ENCODE measurements around the gene AKAP6.
A peak's percentile ranks its signal among the peaks of the same experiment; 100 is the strongest.
"Not testable (repeated sequence)": the region's sequence is repeated elsewhere in the genome, so short reads cannot be mapped to it uniquely, and the experiment has no call there.

AKAP6 gene

DNA sequence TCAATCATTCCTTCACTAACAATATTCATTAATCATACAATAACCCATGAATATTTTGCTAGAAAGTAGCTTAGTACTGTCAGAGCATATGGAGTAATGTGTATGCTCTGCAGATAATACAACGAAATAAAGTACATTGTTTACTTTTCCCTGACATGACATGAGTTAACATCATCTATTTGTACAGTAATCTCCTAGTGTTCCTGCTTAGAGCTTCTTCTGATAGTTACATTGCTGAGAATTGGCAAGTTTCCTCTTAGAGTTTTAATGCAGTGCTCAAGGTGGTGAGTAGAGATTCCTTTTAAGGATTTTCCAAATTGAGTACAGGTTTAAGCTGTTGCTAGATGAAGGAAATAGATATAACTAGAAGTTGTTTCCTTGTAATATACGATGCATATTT lies 445.1 kb downstream of the AKAP6 start:
- DNase-seq, result no peak

DNA sequence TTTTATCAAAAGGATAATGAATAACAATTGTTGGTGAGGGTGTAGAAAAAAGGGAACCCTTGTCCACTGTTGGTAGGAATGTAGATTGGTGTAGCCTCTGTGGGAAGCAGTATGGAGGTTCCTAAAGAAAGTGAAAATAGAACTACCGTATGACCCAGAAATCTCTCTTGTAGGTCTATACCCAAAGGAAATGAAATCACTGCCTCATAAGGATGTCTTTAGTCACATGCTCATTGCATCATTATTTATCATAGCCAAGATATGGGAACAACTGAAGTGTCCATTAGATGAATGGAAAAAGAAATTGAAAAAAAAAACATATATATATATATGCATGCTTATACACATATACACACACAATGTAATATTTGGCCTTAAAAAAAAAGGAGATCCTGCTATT lies 450.7 kb downstream of the AKAP6 start:
- DNase-seq, result no peak

DNA sequence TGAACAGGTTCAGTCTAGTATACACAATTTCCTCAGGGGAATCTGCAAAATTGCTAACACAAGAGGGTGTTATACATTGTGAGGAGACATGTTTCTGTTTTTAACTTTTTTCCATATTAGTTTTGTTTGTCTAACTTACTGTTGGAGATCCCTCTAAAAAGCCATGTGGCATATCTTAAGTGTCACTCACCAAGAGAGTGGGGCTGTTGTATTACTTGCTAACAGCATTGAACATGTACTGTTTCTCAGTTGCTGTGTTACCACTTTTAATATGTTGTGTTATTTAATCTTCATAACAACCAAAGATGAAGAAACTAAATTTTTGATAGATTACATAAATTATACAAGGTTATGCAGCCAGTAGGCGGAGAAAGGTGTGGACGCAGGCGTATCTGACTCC lies 455.3 kb downstream of the AKAP6 start:
- DNase-seq, result no peak

DNA sequence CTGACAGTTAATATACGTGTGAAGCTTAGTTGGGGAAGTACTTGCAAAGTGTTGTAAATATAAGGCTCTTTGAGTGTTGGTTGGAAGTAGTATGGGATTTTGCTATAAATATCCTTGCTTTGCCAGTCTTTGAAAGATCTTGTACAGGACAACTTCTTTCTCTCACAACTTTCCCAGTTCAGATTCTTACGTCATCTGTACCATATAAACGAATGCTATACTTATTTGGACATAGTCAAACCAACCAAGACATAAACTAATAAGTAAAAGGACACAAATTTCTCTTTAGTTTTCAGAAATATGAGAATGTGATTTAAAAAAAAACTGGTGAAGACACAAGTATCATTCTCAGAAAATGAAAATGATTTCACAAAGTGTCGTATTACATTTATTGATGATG lies 456.5 kb downstream of the AKAP6 start:
- no peak for DNase-seq

DNA sequence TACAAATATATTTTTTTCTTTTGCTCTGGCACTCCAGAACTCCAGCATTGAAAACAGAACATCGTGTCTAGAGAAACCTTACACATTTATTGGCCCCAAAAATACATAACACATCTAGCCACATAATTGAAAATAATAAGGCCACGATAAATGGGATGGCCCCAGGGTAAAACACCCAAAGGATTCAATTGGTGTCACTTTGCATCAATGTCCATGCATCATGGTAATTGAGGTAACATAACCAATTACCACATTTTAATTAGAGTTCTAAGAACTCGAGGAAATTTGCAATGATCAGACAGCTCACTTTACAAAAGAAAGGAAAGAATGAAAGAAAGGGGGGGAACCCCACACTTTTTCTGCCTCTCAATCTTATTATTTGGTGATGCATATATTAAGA lies 457.8 kb downstream of the AKAP6 start:
- no peak for DNase-seq

DNA sequence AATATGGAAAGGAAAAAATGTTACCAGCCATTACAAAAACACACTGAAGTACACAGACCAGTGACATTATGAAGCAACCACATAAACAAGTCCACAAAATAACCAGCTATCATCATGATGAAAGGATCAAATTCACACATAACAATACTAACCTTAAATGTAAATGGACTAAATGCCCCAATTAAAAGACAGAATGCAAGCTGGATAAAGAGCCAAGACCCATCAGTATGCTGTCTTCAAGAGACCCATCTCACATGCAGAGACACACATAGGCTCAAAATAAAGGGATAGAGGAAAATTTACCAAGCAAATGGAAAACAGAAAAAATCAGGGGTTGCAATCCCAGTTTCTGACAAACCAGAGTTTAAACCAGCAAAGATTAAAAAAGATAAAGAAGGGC lies 463.9 kb downstream of the AKAP6 start:
- DNase-seq, result not testable (repeated sequence)

DNA sequence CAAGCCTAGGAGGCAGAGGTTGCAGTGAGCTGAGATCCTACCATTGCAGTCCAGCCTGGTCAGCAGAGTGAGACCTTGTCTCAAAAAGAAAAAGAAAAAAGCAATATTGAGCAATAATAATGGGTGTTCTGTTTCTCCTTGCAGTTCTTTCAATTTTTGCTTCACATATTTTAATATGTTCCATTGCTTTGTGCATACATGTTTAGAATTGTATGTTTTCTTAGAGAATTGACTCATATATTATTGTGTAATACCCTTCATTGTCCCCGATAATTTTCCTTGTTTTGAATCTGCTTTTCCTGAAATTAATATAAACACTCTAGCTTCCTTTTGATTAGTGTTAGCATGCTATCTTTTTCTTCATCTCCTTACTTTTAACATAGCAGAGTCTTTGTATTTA lies 471.2 kb downstream of the AKAP6 start:
- DNase-seq, result no peak

DNA sequence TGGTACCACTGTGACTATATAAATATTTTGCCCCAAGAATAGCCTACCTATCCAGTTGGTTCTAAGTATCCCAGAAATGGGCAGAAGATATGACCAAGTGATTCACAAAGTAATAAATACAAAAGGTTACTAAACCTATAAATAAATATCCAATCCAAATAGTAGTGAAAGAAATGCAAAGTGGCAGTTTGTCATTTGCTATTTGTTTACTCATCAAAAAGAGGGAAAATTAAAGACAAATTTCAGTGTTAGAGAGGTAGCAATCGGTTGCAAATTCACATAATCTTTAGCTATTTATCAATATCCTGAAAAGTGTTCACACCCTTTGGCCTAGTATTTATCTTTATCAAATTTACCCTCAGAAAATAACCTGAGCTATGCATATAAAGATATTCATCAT lies 473.2 kb downstream of the AKAP6 start:
- no peak for DNase-seq

DNA sequence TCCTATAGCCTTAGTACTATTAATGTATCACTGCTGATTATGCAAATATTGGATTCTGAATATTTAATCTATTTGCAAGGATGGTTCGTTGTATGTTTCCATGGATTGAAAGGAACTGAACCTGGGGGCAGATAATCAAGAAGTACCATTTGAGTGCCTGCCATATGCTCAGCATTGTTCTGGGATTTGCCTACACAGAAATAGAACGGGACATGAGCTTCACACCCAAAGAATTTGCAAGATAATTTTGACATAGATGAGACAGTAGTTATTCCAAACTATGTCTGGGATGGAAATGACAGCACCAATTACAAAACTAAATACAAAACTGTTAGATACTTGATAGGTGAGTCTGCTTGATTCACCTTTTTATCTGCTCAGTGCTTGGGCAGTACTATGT lies 476.9 kb downstream of the AKAP6 start:
- no peak for DNase-seq

DNA sequence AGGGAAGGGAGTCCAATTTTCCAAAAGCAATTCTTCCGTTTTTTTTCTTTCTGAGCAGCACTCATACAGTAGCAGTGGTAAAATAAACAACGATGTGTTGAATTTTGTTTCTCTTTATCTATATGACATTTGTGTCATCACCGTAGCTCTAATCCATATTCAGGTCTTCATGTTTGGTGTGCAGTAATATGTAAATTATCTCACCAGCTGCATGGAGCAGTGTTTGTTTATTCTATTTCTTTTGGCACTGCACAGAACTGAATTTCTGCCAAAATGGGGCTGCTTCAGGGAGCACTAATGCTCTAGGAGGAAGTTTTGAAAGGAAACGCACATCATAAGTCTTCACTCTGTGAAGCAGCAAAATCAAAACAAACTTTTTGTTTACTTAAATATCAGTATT lies 479.5 kb downstream of the AKAP6 start:
- DNase-seq, result no peak

DNA sequence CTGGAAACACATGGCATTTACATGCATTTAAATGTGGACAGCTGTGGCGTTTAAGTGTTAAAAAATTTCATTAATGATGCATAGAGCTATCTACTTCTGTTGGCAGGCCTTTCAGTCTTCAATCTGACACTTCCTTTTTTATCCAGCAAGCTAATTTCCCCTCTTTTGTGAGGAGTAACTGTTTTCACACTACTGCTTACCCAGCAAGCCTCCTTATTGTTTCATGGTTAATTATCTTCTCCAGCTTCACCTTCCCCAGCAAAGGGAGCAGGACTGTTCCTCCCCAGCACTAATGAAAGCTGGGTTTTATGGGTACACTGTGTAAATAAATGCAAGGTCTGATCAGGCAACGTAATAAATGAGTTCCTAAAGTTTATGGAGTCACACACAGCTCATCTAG lies 480.2 kb downstream of the AKAP6 start:
- no peak for DNase-seq

DNA sequence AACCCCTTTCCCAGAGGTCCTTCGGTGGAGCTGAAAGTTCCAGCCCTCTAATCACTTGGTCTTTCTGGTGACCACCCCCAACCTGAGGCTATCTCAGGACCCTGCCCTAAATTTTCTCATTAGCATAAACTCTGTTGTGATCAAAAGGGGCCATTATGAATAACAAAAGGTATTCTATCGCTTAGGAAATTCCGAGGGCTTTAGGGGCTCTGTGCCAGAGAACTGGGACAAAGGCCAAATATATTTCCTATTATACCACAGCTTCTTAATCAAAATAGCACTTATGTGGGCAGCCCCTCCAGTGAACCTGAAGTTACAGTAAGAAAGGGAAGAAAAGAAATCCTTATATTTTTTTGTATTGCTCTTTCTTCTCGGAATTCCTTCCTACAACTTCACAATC lies 484.3 kb downstream of the AKAP6 start:
- no peak for DNase-seq

DNA sequence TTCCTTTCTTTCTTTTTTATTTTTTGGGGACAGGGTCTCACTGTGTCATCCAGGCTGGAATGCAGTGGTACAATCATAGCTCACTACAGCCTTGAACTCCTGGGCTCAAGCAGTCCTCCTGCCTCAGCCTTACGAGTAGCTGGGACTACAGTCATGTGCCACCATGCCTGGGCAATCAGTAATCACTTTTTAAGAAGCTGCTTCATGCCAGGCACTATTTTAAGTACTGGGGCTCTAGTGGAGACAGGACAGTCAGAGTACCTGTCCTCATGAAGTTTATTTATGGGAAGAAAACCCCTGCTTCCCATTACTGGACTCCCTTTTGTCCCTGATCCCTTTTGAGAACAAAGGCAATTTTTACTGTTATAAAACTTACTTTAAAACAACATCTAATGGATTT lies 485.6 kb downstream of the AKAP6 start:
- no peak for DNase-seq

DNA sequence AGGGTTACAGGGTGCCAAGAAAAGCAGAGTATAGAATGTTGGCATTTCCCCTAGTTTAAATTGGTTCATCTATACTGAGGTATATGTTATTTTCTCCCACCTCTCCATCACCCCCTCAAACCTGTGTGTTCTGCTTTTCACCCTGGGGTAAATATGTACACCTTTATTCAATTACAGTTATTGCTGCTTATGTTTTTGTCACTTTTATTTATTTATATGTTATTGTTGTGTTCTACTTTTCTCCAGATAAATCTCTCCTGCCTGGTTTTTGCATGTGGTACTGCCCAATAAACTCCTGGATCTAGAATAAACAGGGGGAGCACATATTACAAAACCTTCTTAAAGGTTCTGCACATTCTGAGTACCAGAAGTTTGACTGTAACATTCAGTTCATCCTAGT lies 487.5 kb downstream of the AKAP6 start:
- no peak for DNase-seq

DNA sequence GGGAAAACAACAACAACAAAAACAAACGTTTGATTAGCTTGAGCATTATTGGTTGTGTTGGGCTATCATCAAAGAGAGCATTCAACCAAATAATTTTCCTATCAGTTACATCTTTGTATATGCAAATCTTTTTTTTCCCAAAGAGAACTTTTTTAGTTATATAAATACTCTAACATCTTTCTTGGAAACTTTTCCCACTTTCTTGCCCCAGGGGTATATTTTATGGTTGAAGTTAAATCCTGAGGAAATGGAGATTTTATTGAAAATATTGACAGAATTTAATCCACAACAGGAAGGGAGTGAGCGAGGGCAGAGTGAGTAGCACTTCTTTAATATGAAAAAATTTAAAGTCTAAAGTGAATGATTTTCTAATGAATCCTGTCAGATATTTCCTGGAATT lies 488.7 kb downstream of the AKAP6 start:
- no peak for DNase-seq

DNA sequence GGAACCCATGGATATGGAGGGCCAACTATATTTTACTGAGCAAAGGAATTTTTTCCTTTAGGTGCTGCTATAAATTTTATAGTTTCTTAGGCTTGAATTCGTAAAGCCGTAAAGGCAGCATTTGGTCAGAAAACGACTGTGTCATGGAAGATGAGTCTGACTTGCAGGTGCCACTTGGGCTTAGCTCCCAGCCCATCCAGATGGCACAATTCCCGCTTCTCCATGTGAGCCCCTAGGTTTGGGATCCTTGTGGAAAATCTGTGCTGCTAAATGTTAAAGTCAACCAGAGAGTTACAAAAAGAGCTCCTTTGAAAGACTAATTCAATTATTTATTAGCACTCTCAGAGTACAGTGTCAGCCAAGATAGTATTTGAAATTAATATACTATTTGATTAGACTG lies 489.5 kb downstream of the AKAP6 start:
- DNase-seq, result no peak

DNA sequence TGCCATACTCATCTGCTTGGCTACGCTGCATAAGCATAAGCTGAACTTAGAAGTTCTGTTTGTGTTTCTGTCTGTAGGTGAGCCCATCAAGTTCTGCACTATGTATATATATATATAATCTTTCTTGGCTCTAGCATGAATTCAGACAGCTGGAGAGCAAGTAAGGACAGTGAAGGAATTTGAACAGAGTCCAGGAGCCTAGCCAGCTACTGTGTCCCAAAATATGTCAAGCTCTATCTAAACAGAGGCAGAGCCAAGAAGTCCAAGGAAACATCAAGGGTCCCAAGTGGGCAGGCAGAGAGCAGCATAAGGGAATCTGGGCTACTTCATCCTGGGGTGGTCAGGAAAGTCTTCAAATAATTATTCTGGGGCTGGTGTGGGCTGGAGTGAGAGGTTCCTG lies 491.1 kb downstream of the AKAP6 start:
- no peak for DNase-seq

DNA sequence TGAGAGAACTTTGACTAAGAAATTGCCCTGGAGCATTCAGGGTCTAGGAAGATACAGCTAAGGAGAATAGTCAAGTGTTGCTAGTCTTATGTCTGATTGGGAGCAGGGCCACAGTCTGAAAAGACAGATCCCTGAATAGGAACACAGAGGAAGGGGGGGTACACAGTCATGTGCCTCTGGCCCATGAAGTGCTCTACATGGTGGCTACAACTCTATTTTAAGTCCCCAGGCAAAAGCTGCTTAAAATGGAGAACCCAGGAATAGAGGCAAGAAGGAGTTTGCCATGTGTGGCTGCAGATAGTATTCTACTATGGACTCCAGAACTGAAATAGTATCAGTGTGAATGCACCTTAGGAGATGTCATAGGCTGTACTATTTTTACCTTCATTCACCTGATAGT lies 491.6 kb downstream of the AKAP6 start:
- no peak for DNase-seq

DNA sequence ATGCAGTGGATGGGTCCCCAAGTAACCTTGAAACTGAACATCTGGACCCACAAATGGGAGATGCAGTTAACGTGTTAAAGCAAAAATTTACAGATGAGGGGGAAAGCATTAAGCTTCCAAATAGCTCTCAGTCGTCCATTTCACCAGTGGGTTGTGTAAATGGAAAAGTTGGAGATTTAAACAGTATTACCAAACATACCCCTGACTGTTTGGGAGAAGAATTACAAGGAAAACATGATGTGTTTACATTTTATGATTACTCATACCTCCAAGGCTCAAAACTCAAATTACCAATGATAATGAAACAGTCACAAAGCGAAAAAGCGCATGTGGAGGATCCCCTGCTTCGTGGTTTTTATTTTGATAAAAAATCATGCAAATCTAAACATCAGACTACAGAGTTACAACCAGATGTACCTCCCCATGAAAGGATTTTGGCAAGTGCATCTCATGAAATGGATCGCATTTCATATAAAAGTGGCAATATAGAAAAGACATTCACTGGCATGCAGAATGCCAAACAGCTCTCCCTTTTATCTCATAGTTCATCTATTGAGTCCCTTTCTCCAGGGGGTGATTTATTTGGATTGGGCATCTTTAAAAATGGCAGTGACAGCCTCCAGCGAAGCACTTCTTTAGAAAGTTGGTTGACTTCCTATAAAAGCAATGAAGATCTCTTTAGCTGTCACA lies 493.0 kb downstream of the AKAP6 start:
- no peak for DNase-seq

DNA sequence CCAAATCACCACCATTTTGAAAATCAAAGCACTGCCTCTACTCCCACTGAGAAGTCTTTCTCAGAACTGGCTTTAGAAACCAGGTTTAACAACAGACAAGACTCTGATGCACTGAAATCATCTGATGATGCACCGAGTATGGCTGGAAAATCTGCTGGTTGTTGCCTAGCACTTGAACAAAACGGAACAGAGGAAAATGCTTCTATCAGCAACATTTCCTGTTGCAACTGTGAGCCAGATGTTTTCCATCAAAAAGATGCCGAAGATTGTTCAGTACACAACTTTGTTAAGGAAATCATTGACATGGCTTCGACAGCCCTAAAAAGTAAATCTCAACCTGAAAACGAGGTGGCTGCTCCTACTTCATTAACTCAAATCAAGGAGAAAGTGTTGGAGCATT lies 494.6 kb downstream of the AKAP6 start:
- DNase-seq, result no peak

DNA sequence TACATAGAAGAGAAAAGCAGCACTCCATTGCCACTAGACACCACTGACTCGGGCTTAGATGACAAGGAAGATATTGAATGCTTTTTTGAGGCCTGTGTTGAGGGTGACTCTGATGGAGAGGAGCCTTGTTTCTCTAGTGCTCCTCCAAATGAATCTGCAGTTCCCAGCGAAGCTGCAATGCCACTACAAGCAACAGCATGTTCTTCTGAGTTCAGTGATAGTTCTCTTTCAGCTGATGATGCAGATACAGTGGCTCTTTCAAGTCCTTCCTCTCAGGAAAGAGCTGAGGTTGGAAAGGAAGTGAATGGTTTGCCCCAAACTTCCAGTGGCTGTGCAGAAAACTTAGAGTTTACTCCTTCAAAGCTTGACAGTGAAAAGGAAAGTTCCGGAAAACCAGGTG lies 495.1 kb downstream of the AKAP6 start:
- no peak for DNase-seq

DNA sequence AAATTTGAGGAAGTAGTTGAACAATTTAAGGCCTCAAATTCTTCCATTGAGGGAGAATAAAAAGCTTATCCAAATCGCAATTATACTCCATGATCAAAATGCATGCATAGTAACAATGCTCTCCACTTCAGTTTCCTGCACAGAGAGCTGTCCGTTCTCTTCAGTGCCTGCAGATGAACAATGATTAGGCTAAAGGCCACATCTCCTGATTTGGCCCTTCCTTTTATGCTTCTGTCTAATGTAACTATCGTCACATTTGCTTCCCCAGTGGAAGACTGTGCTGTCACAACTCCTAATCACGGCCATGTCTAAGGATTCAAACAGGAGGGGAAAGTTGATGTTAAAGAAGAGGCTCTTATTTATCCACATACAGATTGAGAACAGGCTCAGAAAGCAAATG lies 496.0 kb downstream of the AKAP6 start:
- DNase-seq, result no peak

DNA sequence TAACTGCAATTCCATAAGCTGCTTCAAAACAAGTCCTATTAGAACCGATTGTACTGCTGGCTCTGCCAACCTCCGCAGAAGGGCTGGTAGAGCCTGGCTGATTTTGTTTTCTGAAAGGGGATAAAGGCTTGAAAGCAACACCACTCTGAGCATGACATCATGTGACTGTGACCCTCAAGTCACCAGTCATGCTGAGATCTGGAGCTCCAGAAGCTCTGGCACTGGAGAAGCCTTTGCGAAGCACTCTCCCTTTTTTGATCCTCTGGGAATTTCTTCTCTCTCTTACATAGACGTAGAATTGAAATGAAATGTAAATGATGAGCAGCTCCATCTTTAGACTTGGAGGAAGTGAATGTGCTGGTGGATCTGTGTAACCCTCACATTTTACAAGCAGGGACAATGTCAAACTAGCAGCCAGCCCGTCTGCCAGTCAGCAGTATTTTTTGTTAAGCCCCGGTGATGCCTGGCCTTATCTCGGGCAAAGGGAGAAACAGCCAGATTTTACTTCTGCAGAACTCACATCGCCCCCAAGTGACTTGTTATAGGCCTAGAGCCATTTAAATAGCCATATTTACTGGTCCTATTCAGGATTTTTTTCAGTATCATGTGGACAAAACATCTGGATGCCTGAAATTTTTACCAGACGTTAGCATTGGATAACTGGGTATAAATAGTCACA lies 497.4 kb downstream of the AKAP6 start:
- DNase-seq, result peak; percentile 27

DNA sequence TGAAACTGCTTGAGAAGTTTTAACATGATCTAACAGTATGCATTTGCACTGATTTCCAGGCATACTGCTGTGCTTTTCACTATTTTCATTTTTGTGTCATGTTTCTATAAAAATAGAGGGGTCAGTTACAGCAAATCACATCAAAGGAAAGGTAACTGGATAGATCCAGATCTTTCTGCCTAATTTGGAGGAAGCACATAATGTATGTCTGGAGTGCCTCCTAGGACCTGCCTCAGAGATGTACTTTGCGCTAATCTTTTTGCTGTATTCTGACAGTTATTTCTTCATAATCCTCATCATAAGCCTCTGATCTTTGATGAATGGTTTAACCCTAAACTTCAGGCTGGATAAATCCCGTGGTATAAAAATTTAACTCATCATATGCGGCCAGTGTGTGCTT lies 498.4 kb downstream of the AKAP6 start:
- DNase-seq, result peak; percentile 3

DNA sequence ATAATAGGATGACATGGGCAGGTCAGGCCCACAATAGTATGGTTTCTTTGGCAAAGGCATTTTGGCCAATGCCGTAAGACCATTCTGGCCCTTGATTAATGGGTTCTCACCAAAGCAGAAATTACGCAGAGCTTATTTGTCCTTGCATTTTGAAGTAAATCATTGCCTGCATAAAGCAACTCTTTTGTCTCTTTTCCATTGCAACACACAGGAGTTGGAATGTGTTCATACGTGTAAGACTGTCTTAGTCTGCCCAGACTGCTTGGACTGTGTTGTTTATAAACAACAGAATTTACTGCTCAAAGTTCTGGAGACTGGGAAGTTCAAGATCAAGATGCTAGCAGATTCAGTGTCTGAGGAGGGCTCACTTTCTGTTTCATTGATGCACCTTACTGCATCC lies 506.8 kb downstream of the AKAP6 start:
- no peak for DNase-seq

All from NCI-H82 (cell line).